HepG2 (cell line): ENCODE results near the gene UBE2U. TPM values are rescaled to one million over a fixed set of nuclear protein-coding genes. Genes with fewer than 3 reads are reported as not detected.

Experiments
- ATAC-seq: fragments of 200-7000 bp; cut with Tn5 transposase; 3 replicates; pipeline ENCODE4 v1.9.1; 2020; ENCODE audit warnings: mild to moderate bottlenecking, moderate library complexity
- BruUV-seq: library from RNA; stranded (reverse); fragments of 400-500 nt; replicated peaks from 2 replicates; lab custom pipeline; 2021; lab: Mats Ljungman, UMichigan
- CTCF ChIA-PET: fragments of 300-600 bp; formaldehyde crosslinking; extraction: SDS; loops from one replicate; lab custom pipeline; 2021; ENCODE audit warnings: low total read pairs, inconsistent platforms, low intra/inter-chr PET ratio; lab: Yijun Ruan, JAX
- POLR2A ChIA-PET: fragments of 350-600 bp; sonication (Branson Sonifier 250); formaldehyde crosslinking; loops from one replicate; lab custom pipeline; 2020; ENCODE audit warnings: antibody characterized with exemption, inconsistent platforms; lab: Yijun Ruan, JAX
- DNase-seq: peaks from one replicate; pipeline ENCODE4 v3.0.0-alpha.2; 2015; ENCODE audit warnings: low spot score
- FAIRE-seq: peaks from 3 replicates; lab custom pipeline; 2011; peaks lifted over from hg19 to GRCh38; lab: Jason Lieb, UNC
- H2AFZ ChIP-seq: one replicate; pipeline ENCODE4 v1.6.1; 2011; ENCODE audit warnings: low read length, inconsistent platforms
- H3K27ac ChIP-seq: fragments of 300-600 bp; 3 replicates; pipeline ENCODE4 v1.8.0; 2011; ENCODE audit warnings: mixed run types, mild to moderate bottlenecking, mixed read lengths, low read length, inconsistent platforms; ENCODE audit not compliant: insufficient read depth; ENCODE audit errors: extremely low read length
- H3K27me3 ChIP-seq, 2 experiments: fragments of 200-600 bp in 1 of 2; 2 replicates in 1 of 2; 3 replicates in 1 of 2; pipeline versions ENCODE4 v1.6.0 to v1.8.0; 2011; ENCODE audit warnings: low read length in 2 of 2, mild to moderate bottlenecking in 2 of 2, moderate library complexity in 2 of 2, inconsistent platforms in 1 of 2; ENCODE audit not compliant: insufficient read depth in 2 of 2, control insufficient read depth in 1 of 2
- H3K36me3 ChIP-seq, 2 experiments: fragments of 200-600 bp in 1 of 2; replicated peaks in 1 of 2; 2 replicates in 1 of 2; 3 replicates in 1 of 2; pipeline versions ENCODE4 v1.5.1 to v1.8.0; 2011; ENCODE audit warnings: low read length in 2 of 2, inconsistent platforms in 1 of 2; ENCODE audit not compliant: insufficient read depth in 2 of 2, control insufficient read depth in 1 of 2
- H3K4me1 ChIP-seq: 2 replicates; pipeline ENCODE4 v1.5.1; 2012; ENCODE audit warnings: low read length, inconsistent platforms; ENCODE audit not compliant: insufficient read depth
- H3K4me2 ChIP-seq: 2 replicates; pipeline ENCODE4 v1.6.0; 2011; ENCODE audit warnings: low read depth, low read length, inconsistent platforms
- H3K4me3 ChIP-seq, 3 experiments: fragments of 200-600 bp in 1 of 3; sonication (generic), shearing (Covaris generic) in 1 of 3; replicated peaks in 1 of 3; 2 replicates each; pipeline ENCODE4 v1.5.1; 2011 to 2016; ENCODE audit warnings: low read length in 3 of 3, inconsistent platforms in 2 of 3, low read depth in 2 of 3, mild to moderate bottlenecking in 2 of 3, control low read depth in 1 of 3, mixed read lengths in 1 of 3; ENCODE audit not compliant: insufficient read depth in 1 of 3
- H3K79me2 ChIP-seq: one replicate; pipeline ENCODE4 v1.6.1; 2011; ENCODE audit warnings: low read length, inconsistent platforms; ENCODE audit not compliant: insufficient read depth
- H3K9ac ChIP-seq: 2 replicates; pipeline ENCODE4 v1.6.0; 2011; ENCODE audit warnings: mild to moderate bottlenecking, low read depth, low read length, inconsistent platforms; ENCODE audit not compliant: insufficient read depth
- H3K9me3 ChIP-seq: 2 replicates; pipeline ENCODE4 v1.5.1; 2012; ENCODE audit warnings: mild to moderate bottlenecking, low read length
- H4K20me1 ChIP-seq: 2 replicates; pipeline ENCODE4 v1.6.0; 2011; ENCODE audit warnings: inconsistent platforms, mild to moderate bottlenecking, low read length, moderate library complexity; ENCODE audit not compliant: insufficient read depth
- ARNTL ChIP-seq: sonication (generic); formaldehyde crosslinking; IDR thresholded peaks from 2 replicates; pipeline ENCODE4 v1.4.0; 2020; ENCODE audit warnings: mild to moderate bottlenecking, missing genetic modification reagents
- CSRNP1 ChIP-seq: sonication (generic); formaldehyde crosslinking; IDR thresholded peaks from 2 replicates; pipeline ENCODE4 v1.8.1; 2023; ENCODE audit warnings: mild to moderate bottlenecking, missing genetic modification reagents
- DPF2 ChIP-seq: sonication (generic); formaldehyde crosslinking; IDR thresholded peaks from 2 replicates; pipeline ENCODE4 v1.4.0; 2020; ENCODE audit warnings: mild to moderate bottlenecking, low read depth, missing genetic modification reagents, borderline replicate concordance
- GATAD2A ChIP-seq: IDR thresholded peaks from 2 replicates; pipeline ENCODE4 v1.6.1; 2016
- KLF9 ChIP-seq: IDR thresholded peaks from 2 replicates; pipeline ENCODE4 v1.6.1; 2016; ENCODE audit warnings: low read depth
- POGK ChIP-seq: sonication (generic); formaldehyde crosslinking; conservative IDR thresholded peaks from 2 replicates; pipeline ENCODE4 v1.8.0; 2022; ENCODE audit warnings: mild to moderate bottlenecking, moderate library complexity, missing genetic modification reagents
- POLR2AphosphoS5 ChIP-seq: IDR thresholded peaks from 2 replicates; pipeline ENCODE4 v1.6.1; 2012; ENCODE audit warnings: low read depth, low read length
- PTBP1 ChIP-seq: fragments of 200-400 bp; formaldehyde crosslinking; IDR thresholded peaks from 2 replicates; pipeline ENCODE4 v1.6.1; 2018; ENCODE audit warnings: low read length, low read depth; ENCODE audit not compliant: poor library complexity, severe bottlenecking
- RARG ChIP-seq: sonication (generic); formaldehyde crosslinking; IDR thresholded peaks from 2 replicates; pipeline ENCODE4 v1.4.0; 2020; ENCODE audit warnings: low read depth, mild to moderate bottlenecking, missing genetic modification reagents
- SALL1 ChIP-seq: sonication (generic); formaldehyde crosslinking; IDR thresholded peaks from 2 replicates; pipeline ENCODE4 v1.8.0; 2022; ENCODE audit warnings: mild to moderate bottlenecking, missing genetic modification reagents
- SP2 ChIP-seq: sonication (generic); formaldehyde crosslinking; IDR thresholded peaks from 2 replicates; pipeline ENCODE4 v1.5.1; 2020; ENCODE audit warnings: mild to moderate bottlenecking, missing genetic modification reagents
- SRSF4 ChIP-seq: fragments of 200-400 bp; formaldehyde crosslinking; IDR thresholded peaks from one replicate; pipeline ENCODE4 v1.6.1; 2018; ENCODE audit warnings: mild to moderate bottlenecking, low read depth, low read length, moderate library complexity; ENCODE audit not compliant: poor library complexity, severe bottlenecking
- TBL1XR1 ChIP-seq: fragments of 150-350 bp; IDR thresholded peaks from 2 replicates; pipeline ENCODE4 v1.6.1; 2014; ENCODE audit warnings: borderline replicate concordance, low read length; ENCODE audit not compliant: partially characterized antibody
- TEF ChIP-seq: sonication (generic); formaldehyde crosslinking; IDR thresholded peaks from 2 replicates; pipeline ENCODE4 v1.5.0; 2020; ENCODE audit warnings: missing genetic modification reagents
- XBP1 ChIP-seq: sonication (generic); formaldehyde crosslinking; IDR thresholded peaks from 2 replicates; pipeline ENCODE4 v1.5.0; 2020; ENCODE audit warnings: missing genetic modification reagents
- ZFP82 ChIP-seq: sonication (generic); formaldehyde crosslinking; IDR thresholded peaks from 2 replicates; pipeline ENCODE4 v1.5.1; 2020; ENCODE audit warnings: mild to moderate bottlenecking, missing genetic modification reagents, borderline replicate concordance
- ZKSCAN1 ChIP-seq: fragments of 150-350 bp; IDR thresholded peaks from 2 replicates; pipeline ENCODE4 v1.6.1; 2014; ENCODE audit warnings: low read length
- ZNF274 ChIP-seq: sonication (generic); formaldehyde crosslinking; IDR thresholded peaks from 2 replicates; pipeline ENCODE4 v1.5.1; 2020; ENCODE audit warnings: mild to moderate bottlenecking, missing genetic modification reagents
- ZNF563 ChIP-seq: sonication (generic); formaldehyde crosslinking; IDR thresholded peaks from 2 replicates; pipeline ENCODE4 v1.8.0; 2022; ENCODE audit warnings: mild to moderate bottlenecking, moderate library complexity, missing genetic modification reagents
- in situ Hi-C: cut with HindIII; loops from 2 replicates; pipeline ENCODE4 v1.10.0; 2017; ENCODE audit warnings: low pct_unique_long_range_greater_than_20kb; ENCODE audit not compliant: extremely low pct_ligation_motif_present
- intact Hi-C: fragments of 100-400 bp; cut with micrococcal nuclease; formaldehyde crosslinking; loops from one replicate; pipeline ENCODE4 v1.10.0; 2022; ENCODE audit not compliant: unreplicated experiment
- polyA plus RNA-seq, 8 experiments: library from polyadenylated mRNA; depleted of rRNA in 3 of 8; stranded (reverse) in 7 of 8; unstranded in 1 of 8; fragments of >200 nt; fragmentation: Illumina TruSeq in 4 of 8; extraction: Trizol in 4 of 8; gene quantifications; 2 replicates each; pipeline versions ENCODE4 v1.2.1 to v1.2.3, GENCODE V29; 2011 to 2016; ENCODE audit warnings: low read depth in 4 of 8, missing spikeins in 1 of 8, mixed read lengths in 1 of 8; ENCODE audit not compliant: insufficient read depth in 1 of 8
- total RNA-seq, 5 experiments: library from RNA; depleted of rRNA; stranded (reverse); fragments of >200 nt; fragmentation: Illumina TruSeq; extraction: Trizol; gene quantifications; 2 replicates each; pipeline ENCODE4 v1.2.3, GENCODE V29; 2016; ENCODE audit warnings: low read depth in 1 of 5

UBE2U gene
- total and polyA plus RNA-seq, 2 of the 13 experiments (the other 11 are each of a cell fraction or from before 2014, with no cell fraction given): not detected

DNA sequence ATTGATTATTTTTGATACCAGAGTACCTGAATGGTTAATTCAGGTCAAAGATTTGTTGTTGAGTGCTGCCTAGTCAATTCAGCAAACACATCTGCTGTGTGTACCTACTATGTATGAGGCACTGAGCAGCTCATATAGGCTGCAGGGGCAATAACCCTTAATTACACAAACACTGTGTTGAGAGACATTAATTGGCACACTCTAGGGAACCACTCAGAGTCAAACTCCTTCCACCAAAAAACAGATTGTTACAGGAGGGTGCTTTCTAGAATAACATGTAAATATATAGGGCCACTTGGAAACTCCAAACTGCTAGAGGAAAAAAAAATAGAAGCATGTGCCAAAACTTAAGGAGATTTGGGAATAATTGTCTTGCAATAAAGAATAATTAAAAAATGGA, 31.3 kb downstream of the UBE2U start:
- H3K4me2 ChIP-seq: no peak overlapping the region
- intact Hi-C loops: no loop called here
- H3K27me3 ChIP-seq: no peaks in the 10 kb centered on the region; a peak in 1 of 5 replicates
- ATAC-seq (no peak), FAIRE-seq (no peak), DNase-seq (no peak)
- no peaks in the 10 kb centered on the region for H3K9me3 ChIP-seq
- H4K20me1 ChIP-seq: no peaks in the 10 kb centered on the region
- H3K36me3 ChIP-seq: no peaks in the 10 kb centered on the region
- H3K79me2 ChIP-seq: no peaks in the 10 kb centered on the region
- ChIA-PET POLR2A (no interaction called here), CTCF (no interaction called here)
- no peak overlapping the region for H3K9ac ChIP-seq
- in situ Hi-C loops: no loop called here
- peaks cover 16% of the 10 kb centered on the region for H3K4me1 ChIP-seq
- no peak overlapping the region for H3K27ac ChIP-seq
- TF ChIP-seq ZNF274 (CRISPR knock-in tag) (no peak), ZNF563 (CRISPR knock-in tag) (no peak), SRSF4 (no peak), SALL1 (no peak), CSRNP1 (CRISPR knock-in tag) (no peak), KLF9 (CRISPR knock-in tag) (no peak), PTBP1 (no peak), ARNTL (no peak), GATAD2A (CRISPR knock-in tag) (no peak), SP2 (no peak), RARG (CRISPR knock-in tag) (no peak), ZKSCAN1 (no peak), TEF (CRISPR knock-in tag) (no peak), DPF2 (CRISPR knock-in tag) (no peak), TBL1XR1 (no peak), POLR2AphosphoS5 (no peak), XBP1 (CRISPR knock-in tag) (no peak), POGK (CRISPR knock-in tag) (no peak), ZFP82 (CRISPR knock-in tag) (no peak)
- H3K4me3 ChIP-seq: no peak overlapping the region
- no peak overlapping the region for H2AFZ ChIP-seq
- no TSS peak for BruUV-seq
